GM12891 (cell line): Measurements from ENCODE around the gene USP43.

Source experiments
- DNase-seq: peaks from one replicate; pipeline ENCODE4 v3.0.0; 2011; ENCODE audit warnings: low spot score; ENCODE audit not compliant: insufficient read length
- FAIRE-seq: peaks from 2 replicates; lab custom pipeline; 2011; peaks lifted over from hg19 to GRCh38; lab: Jason Lieb, UNC
- PAX5 ChIP-seq: IDR thresholded peaks from 2 replicates; pipeline ENCODE4 v1.6.1; 2011; ENCODE audit warnings: low read length, moderate library complexity, mild to moderate bottlenecking; ENCODE audit not compliant: insufficient read depth, severe bottlenecking
- POLR2A ChIP-seq: IDR thresholded peaks from 2 replicates; pipeline ENCODE4 v1.6.1; 2011; ENCODE audit warnings: low read depth, low read length, control low read depth
- POLR2AphosphoS5 ChIP-seq: IDR thresholded peaks from 2 replicates; pipeline ENCODE4 v1.6.1; 2011; ENCODE audit warnings: low read depth, low read length, control low read depth
- POU2F2 ChIP-seq: IDR thresholded peaks from 2 replicates; pipeline ENCODE4 v1.6.1; 2011; ENCODE audit warnings: low read depth, mild to moderate bottlenecking, control low read depth, low read length, moderate library complexity
- SPI1 ChIP-seq: IDR thresholded peaks from 2 replicates; pipeline ENCODE4 v1.6.1; 2011; ENCODE audit warnings: low read depth, low read length, control low read depth
- TAF1 ChIP-seq: IDR thresholded peaks from 2 replicates; pipeline ENCODE4 v1.6.1; 2011; ENCODE audit warnings: low read depth, low read length, control low read depth

Gene USP43

GRCh38 chr17:9769036-9769695 lies 123.8 kb downstream of the USP43 start:
- DNase-seq (no peak), FAIRE-seq (no peak)
- TF ChIP-seq SPI1 (no peak), PAX5 (no peak), POLR2A (no peak), POU2F2 (no peak), POLR2AphosphoS5 (no peak), TAF1 (no peak)

- FAIRE-seq = no peak
- TF ChIP-seq SPI1 = no peak
- no peak for DNase-seq
Measured at GRCh38 chr17:9771465-9771864, 126.1 kb downstream of the USP43 start.

DNA sequence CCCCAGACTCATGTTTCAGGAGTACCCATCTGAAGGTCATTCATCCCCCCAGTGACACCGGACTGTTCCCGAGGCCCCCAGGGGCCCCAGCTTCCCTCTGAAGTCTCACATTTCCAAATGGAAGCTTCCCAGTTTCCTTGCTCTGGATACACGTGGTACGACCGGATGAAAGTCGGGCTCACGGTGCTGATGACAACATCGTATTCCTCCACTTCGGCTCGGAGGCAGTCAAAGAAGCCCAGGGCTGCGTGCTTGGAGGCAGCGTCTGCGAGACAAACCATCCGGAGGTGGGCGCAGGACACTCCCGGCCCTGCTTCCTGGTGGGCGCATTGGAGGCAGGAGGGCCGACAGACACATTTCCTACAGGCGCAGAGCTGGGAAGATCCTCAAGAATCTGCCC lies 127.3 kb downstream of the USP43 start:
- TF ChIP-seq TAF1 (no peak), POLR2A (no peak), PAX5 (no peak), POU2F2 (no peak), SPI1 (no peak), POLR2AphosphoS5 (no peak)
- DNase-seq (no peak), FAIRE-seq (no peak)

DNA sequence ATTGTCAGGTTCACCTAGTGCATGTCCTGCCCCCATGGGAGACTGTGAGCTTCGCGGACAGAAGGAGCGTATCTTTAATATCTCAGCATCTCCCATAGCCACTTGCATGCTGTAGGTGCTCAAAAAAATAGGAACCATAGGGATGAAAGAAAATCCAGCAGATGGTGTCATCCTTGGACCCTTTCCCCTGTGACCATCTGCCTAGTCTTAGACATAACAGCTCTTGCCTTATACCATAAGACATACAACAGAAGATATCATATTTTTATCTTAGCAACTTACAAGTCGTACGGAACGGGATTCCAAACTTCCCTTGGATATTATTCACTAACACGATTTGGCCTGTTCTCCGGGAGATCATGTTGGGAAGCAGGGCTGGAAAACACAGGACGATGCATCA lies 131.6 kb downstream of the USP43 start:
- no peak for DNase-seq
- no peak for FAIRE-seq
- no peak for TF ChIP-seq SPI1
- TF ChIP-seq TAF1 = no peak
- TF ChIP-seq POLR2AphosphoS5 = no peak
- no peak for TF ChIP-seq POU2F2
- no peak for TF ChIP-seq POLR2A
- no peak for TF ChIP-seq PAX5
